Measurements from ENCODE around the gene PAK4. TPM values are rescaled to one million over a fixed set of nuclear protein-coding genes. Genes with fewer than 3 reads are reported as not detected.

The PAK4 gene
- polyA plus RNA-seq, 1 of the 3 experiments (the other 2 are of a cell fraction): 36.4 TPM

GRCh38 chr19:39187552-39187943, 62.0 kb downstream of the PAK4 start:
- 45% methylated on average over 5 of the region's 8 CpGs for WGBS (ENCODE audit: low lambda C conversion rate)
- Histone ChIP-seq H3K9me2 (no peaks in the 10 kb centered on the region), H2AFZ (ENCODE audit: low read depth) (no peak overlapping the region), H3K27me3 (ENCODE audit: insufficient read depth) (no peaks in the 10 kb centered on the region), H3K4me1 (ENCODE audit: control insufficient read depth in 1 of 2, insufficient read depth in 2 of 2, low read depth in 1 of 2, low read length in 1 of 2) (peaks cover 0 to 3% of the 10 kb centered on the region in 2 experiments; a peak in 1 of 4 replicates), H3F3A (replicated peaks; ENCODE audit: insufficient read depth) (no peaks in the 10 kb centered on the region), H3K4me3 (ENCODE audit: low read depth in 2 of 2, low read length in 1 of 2) (no peak overlapping the region; a peak in 1 of 4 replicates), H3K79me2 (ENCODE audit: insufficient read depth) (no peaks in the 10 kb centered on the region), H3K9me3 (no peaks in the 10 kb centered on the region), H3K4me2 (no peak overlapping the region), H3K36me3 (replicated peaks in 1 of 2; ENCODE audit: control insufficient read depth in 1 of 2, insufficient read depth in 2 of 2, low read length in 1 of 2) (no peaks in the 10 kb centered on the region), H3K9ac (no peak overlapping the region), H3K27ac (ENCODE audit: low read depth in 2 of 2, low read length in 1 of 2) (no peak overlapping the region), H4K20me1 (ENCODE audit: insufficient read depth) (no peaks in the 10 kb centered on the region)
- ChIA-PET POLR2A (no interaction called here), CTCF (interaction anchor here (0.6 to 3.1 kb wide), 20 partner anchors 11 to 248 kb away, joined by 3 to 37 read pairs (median 4); partner anchors contain the start of gene SYCN)
- TF ChIP-seq TEAD4 (IDR thresholded peaks at IDR 0.05; ENCODE audit: borderline replicate concordance, insufficient read depth): no peak
- no peak for TF ChIP-seq FOXM1 (IDR thresholded peaks at IDR 0.05; ENCODE audit: low read depth)
- TF ChIP-seq MXI1 (IDR thresholded peaks at IDR 0.05; ENCODE audit: low read depth, low read length): no peak
- no peak for DNase-seq

DNA sequence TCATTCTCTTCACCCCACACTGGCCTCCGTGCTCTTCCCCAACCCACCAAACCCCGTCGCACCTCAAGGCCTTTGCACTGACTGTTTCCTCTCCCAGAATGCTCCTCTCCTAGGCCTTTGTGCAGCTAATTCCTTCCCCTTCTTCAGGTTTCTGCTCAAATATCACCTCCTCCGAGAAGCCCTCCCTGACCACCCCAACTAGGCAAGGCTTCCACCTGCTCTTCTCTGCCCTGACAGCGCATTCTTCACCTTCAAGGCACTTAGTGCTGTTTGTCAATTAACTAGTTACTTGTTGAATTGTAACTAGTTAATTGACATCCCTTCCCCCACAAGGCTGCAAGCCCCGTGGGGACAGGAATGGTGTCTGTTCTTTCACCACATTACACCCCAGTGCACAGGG, 63.4 kb downstream of the PAK4 start:
- H3K79me2 ChIP-seq (ENCODE audit: insufficient read depth): no peaks in the 10 kb centered on the region
- no peaks in the 10 kb centered on the region for H3K36me3 ChIP-seq (replicated peaks in 1 of 2; ENCODE audit: control insufficient read depth in 1 of 2, insufficient read depth in 2 of 2, low read length in 1 of 2)
- H3K4me3 ChIP-seq (ENCODE audit: low read depth in 2 of 2, low read length in 1 of 2): no peak overlapping the region
- POLR2A ChIA-PET: no interaction called here
- H3K27me3 ChIP-seq (ENCODE audit: insufficient read depth): no peaks in the 10 kb centered on the region
- no peaks in the 10 kb centered on the region for H3K9me3 ChIP-seq
- no peak overlapping the region for H3K9ac ChIP-seq
- H3K4me2 ChIP-seq: no peak overlapping the region
- H3K9me2 ChIP-seq: no peaks in the 10 kb centered on the region
- WGBS (ENCODE audit: low lambda C conversion rate): 76% methylated on average over 6 of the region's 6 CpGs
- no peak for DNase-seq
- H2AFZ ChIP-seq (ENCODE audit: low read depth): no peak overlapping the region
- no peaks in the 10 kb centered on the region for H3F3A ChIP-seq (replicated peaks; ENCODE audit: insufficient read depth)
- no peaks in the 10 kb centered on the region for H4K20me1 ChIP-seq (ENCODE audit: insufficient read depth)
- CTCF ChIA-PET: interaction anchor here (1.3 to 3.1 kb wide), 4 partner anchors 14 to 79 kb away, joined by 3 to 37 read pairs (median 26); no protein-coding TSS in a partner anchor
- no peak overlapping the region for H3K27ac ChIP-seq (ENCODE audit: low read depth in 2 of 2, low read length in 1 of 2)
- TF ChIP-seq, protein P1, sequence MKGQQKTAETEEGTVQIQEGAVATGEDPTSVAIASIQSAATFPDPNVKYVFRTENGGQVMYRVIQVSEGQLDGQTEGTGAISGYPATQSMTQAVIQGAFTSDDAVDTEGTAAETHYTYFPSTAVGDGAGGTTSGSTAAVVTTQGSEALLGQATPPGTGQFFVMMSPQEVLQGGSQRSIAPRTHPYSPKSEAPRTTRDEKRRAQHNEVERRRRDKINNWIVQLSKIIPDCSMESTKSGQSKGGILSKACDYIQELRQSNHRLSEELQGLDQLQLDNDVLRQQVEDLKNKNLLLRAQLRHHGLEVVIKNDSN (IDR thresholded peaks at IDR 0.05; ENCODE audit: borderline replicate concordance, low read depth): no peak
- no peak for TF ChIP-seq USF2 (IDR thresholded peaks at IDR 0.05; ENCODE audit: borderline replicate concordance, low read depth, low read length)
- TF ChIP-seq FOXM1 (IDR thresholded peaks at IDR 0.05; ENCODE audit: low read depth): no peak
- no peak for TF ChIP-seq MAX (IDR thresholded peaks at IDR 0.05; ENCODE audit: low read depth)
- TF ChIP-seq SMC3 (IDR thresholded peaks at IDR 0.05; ENCODE audit: low read depth, low read length): no peak
- TF ChIP-seq CTCF (IDR thresholded peaks at IDR 0.05): no peak
- no peak for TF ChIP-seq NFIC (IDR thresholded peaks at IDR 0.05; ENCODE audit: borderline replicate concordance)
- no peak for TF ChIP-seq EP300 (IDR thresholded peaks at IDR 0.05; ENCODE audit: borderline replicate concordance in 1 of 2, low read depth in 1 of 2, low read length in 1 of 2)
- TF ChIP-seq GATA2 (CRISPR knock-in tag; IDR thresholded peaks at IDR 0.05): no peak
- TF ChIP-seq IRF3 (IDR thresholded peaks at IDR 0.05; ENCODE audit: low read depth, low read length): no peak
- TF ChIP-seq ELF1 (IDR thresholded peaks at IDR 0.05): no peak
- TF ChIP-seq TAF1 (IDR thresholded peaks at IDR 0.05; ENCODE audit: borderline replicate concordance, low read depth, low read length): no peak
- TF ChIP-seq FOXJ3 (CRISPR knock-in tag; IDR thresholded peaks at IDR 0.05): no peak
- no peak for TF ChIP-seq POLR2AphosphoS5 (IDR thresholded peaks at IDR 0.05; ENCODE audit: low read depth, low read length)
- TF ChIP-seq TCF12 (IDR thresholded peaks at IDR 0.05): no peak
- peaks cover 0 to 8% of the 10 kb centered on the region in 2 experiments; a peak in 1 of 4 replicates for H3K4me1 ChIP-seq (ENCODE audit: control insufficient read depth in 1 of 2, insufficient read depth in 2 of 2, low read depth in 1 of 2, low read length in 1 of 2)
